Measurements from ENCODE around the gene MRM3.

GRCh38 chr17:733743-734142, 48.4 kb upstream of the MRM3 start:
- TF ChIP-seq, protein P1, sequence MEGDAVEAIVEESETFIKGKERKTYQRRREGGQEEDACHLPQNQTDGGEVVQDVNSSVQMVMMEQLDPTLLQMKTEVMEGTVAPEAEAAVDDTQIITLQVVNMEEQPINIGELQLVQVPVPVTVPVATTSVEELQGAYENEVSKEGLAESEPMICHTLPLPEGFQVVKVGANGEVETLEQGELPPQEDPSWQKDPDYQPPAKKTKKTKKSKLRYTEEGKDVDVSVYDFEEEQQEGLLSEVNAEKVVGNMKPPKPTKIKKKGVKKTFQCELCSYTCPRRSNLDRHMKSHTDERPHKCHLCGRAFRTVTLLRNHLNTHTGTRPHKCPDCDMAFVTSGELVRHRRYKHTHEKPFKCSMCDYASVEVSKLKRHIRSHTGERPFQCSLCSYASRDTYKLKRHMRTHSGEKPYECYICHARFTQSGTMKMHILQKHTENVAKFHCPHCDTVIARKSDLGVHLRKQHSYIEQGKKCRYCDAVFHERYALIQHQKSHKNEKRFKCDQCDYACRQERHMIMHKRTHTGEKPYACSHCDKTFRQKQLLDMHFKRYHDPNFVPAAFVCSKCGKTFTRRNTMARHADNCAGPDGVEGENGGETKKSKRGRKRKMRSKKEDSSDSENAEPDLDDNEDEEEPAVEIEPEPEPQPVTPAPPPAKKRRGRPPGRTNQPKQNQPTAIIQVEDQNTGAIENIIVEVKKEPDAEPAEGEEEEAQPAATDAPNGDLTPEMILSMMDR (conservative IDR thresholded peaks at IDR 0.05; ENCODE audit: low read depth, low read length) = no peak
- TF ChIP-seq SMC3 (IDR thresholded peaks at IDR 0.05; ENCODE audit: low read depth, low read length) = no peak
- no peak for TF ChIP-seq RCOR1 (IDR thresholded peaks at IDR 0.05; ENCODE audit: insufficient replicate concordance, low read length)
- TF ChIP-seq CHD1 (IDR thresholded peaks at IDR 0.05; ENCODE audit: low read depth, low read length) = no peak
- no peak for TF ChIP-seq POLR2A (IDR thresholded peaks at IDR 0.05; ENCODE audit: low read depth, low read length)
- TF ChIP-seq NFE2L2 (IDR thresholded peaks at IDR 0.05; ENCODE audit: low read depth, low read length) = no peak
- TF ChIP-seq CEBPB (IDR thresholded peaks at IDR 0.05; ENCODE audit: low read depth, low read length) = no peak
- TF ChIP-seq MAFK (IDR thresholded peaks at IDR 0.05; ENCODE audit: low read depth, low read length) = no peak
- no peak for TF ChIP-seq MAZ (IDR thresholded peaks at IDR 0.05; ENCODE audit: borderline replicate concordance, low read depth, low read length)
- TF ChIP-seq RAD21 (IDR thresholded peaks at IDR 0.05; ENCODE audit: low read length) = no peak
- TF ChIP-seq ELK1 (IDR thresholded peaks at IDR 0.05; ENCODE audit: borderline replicate concordance, low read depth, low read length) = no peak
- TF ChIP-seq RFX5 (IDR thresholded peaks at IDR 0.05; ENCODE audit: low read depth, low read length) = no peak
- TF ChIP-seq, protein P2, sequence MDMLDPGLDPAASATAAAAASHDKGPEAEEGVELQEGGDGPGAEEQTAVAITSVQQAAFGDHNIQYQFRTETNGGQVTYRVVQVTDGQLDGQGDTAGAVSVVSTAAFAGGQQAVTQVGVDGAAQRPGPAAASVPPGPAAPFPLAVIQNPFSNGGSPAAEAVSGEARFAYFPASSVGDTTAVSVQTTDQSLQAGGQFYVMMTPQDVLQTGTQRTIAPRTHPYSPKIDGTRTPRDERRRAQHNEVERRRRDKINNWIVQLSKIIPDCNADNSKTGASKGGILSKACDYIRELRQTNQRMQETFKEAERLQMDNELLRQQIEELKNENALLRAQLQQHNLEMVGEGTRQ (IDR thresholded peaks at IDR 0.05; ENCODE audit: low read depth, low read length) = no peak
- TF ChIP-seq FOS (IDR thresholded peaks at IDR 0.05; ENCODE audit: low read depth, low read length) = no peak

Measured in IMR-90 (cell line).